H9 (cell line): ENCODE data around the gene LIPA. TPM values are rescaled to one million over a fixed set of nuclear protein-coding genes. Genes with fewer than 3 reads are reported as not detected.

Experiments
- DNase-seq: peaks from one replicate; pipeline ENCODE4 v3.0.0-alpha.2; 2017
- H2AFZ ChIP-seq: one replicate; pipeline ENCODE4 v1.6.1; 2013; ENCODE audit warnings: mild to moderate bottlenecking, low read length, control low read depth, moderate library complexity
- H2AK5ac ChIP-seq: 2 replicates; pipeline ENCODE4 v1.6.1; 2013; ENCODE audit warnings: low read length, control low read depth, mixed read lengths; ENCODE audit not compliant: insufficient read length
- H2BK120ac ChIP-seq: one replicate; pipeline ENCODE4 v1.6.1; 2013; ENCODE audit warnings: low read depth, mild to moderate bottlenecking, low read length, control low read depth, inconsistent platforms; ENCODE audit not compliant: poor library complexity, severe bottlenecking
- H2BK12ac ChIP-seq: 2 replicates; pipeline ENCODE4 v1.6.1; 2013; ENCODE audit warnings: low read length, control low read depth, mixed read lengths, low read depth; ENCODE audit not compliant: insufficient read length
- H2BK15ac ChIP-seq: 2 replicates; pipeline ENCODE4 v1.6.1; 2013; ENCODE audit warnings: low read depth, low read length, control low read depth
- H2BK20ac ChIP-seq: one replicate; pipeline ENCODE4 v1.6.1; 2013; ENCODE audit warnings: low read depth, mild to moderate bottlenecking, low read length, control low read depth, inconsistent platforms; ENCODE audit not compliant: poor library complexity, severe bottlenecking
- H2BK5ac ChIP-seq: 2 replicates; pipeline ENCODE4 v1.6.1; 2013; ENCODE audit warnings: low read length, control low read depth, mixed read lengths; ENCODE audit not compliant: insufficient read length
- H3K14ac ChIP-seq: 2 replicates; pipeline ENCODE4 v1.6.1; 2013; ENCODE audit warnings: low read length, control low read depth; ENCODE audit not compliant: insufficient read depth
- H3K18ac ChIP-seq: 2 replicates; pipeline ENCODE4 v1.6.1; 2013; ENCODE audit warnings: low read depth, mild to moderate bottlenecking, mixed read lengths, low read length, control low read depth; ENCODE audit not compliant: insufficient read length
- H3K23ac ChIP-seq: 2 replicates; pipeline ENCODE4 v1.6.1; 2013; ENCODE audit warnings: low read length, control low read depth, mixed read lengths, low read depth; ENCODE audit not compliant: insufficient read length
- H3K23me2 ChIP-seq: 2 replicates; pipeline ENCODE4 v1.6.1; 2013; ENCODE audit warnings: low read depth, mild to moderate bottlenecking, mixed read lengths, low read length, control low read depth; ENCODE audit not compliant: insufficient read length, poor library complexity, severe bottlenecking
- H3K27ac ChIP-seq: 2 replicates; pipeline ENCODE4 v1.5.1; 2013; ENCODE audit warnings: low read length, control low read depth, mixed read lengths, low read depth; ENCODE audit not compliant: insufficient read length
- H3K27me3 ChIP-seq: 2 replicates; pipeline ENCODE4 v1.6.1; 2013; ENCODE audit warnings: low read length, control low read depth, inconsistent platforms; ENCODE audit not compliant: insufficient read depth
- H3K4ac ChIP-seq: 2 replicates; pipeline ENCODE4 v1.6.1; 2013; ENCODE audit warnings: low read depth, mild to moderate bottlenecking, control low read depth, inconsistent platforms, low read length, moderate library complexity
- H3K4me1 ChIP-seq: 2 replicates; pipeline ENCODE4 v1.6.1; 2013; ENCODE audit warnings: low read length, control low read depth, inconsistent platforms; ENCODE audit not compliant: insufficient read depth
- H3K4me2 ChIP-seq: 2 replicates; pipeline ENCODE4 v1.6.1; 2013; ENCODE audit warnings: low read length, control low read depth, mixed read lengths; ENCODE audit not compliant: insufficient read length, insufficient read depth
- H3K56ac ChIP-seq: 2 replicates; pipeline ENCODE4 v1.6.1; 2013; ENCODE audit warnings: low read depth, mild to moderate bottlenecking, mixed read lengths, low read length, control low read depth; ENCODE audit not compliant: insufficient read length
- H3K79me1 ChIP-seq: 2 replicates; pipeline ENCODE4 v1.6.1; 2013; ENCODE audit warnings: low read depth, mild to moderate bottlenecking, moderate library complexity, low read length, control low read depth, inconsistent platforms; ENCODE audit not compliant: insufficient read depth, poor library complexity, severe bottlenecking
- H3K79me2 ChIP-seq: 2 replicates; pipeline ENCODE4 v1.6.1; 2013; ENCODE audit warnings: low read length, control low read depth, inconsistent platforms; ENCODE audit not compliant: insufficient read depth
- H3K9ac ChIP-seq: 2 replicates; pipeline ENCODE4 v1.6.1; 2013; ENCODE audit warnings: low read length, control low read depth, mixed read lengths; ENCODE audit not compliant: insufficient read length; ENCODE audit errors: extremely low read depth
- H3K9me3 ChIP-seq: one replicate; pipeline ENCODE4 v1.6.1; 2013; ENCODE audit warnings: low read depth, low read length, inconsistent platforms; ENCODE audit not compliant: control insufficient read depth
- H3T11ph ChIP-seq: one replicate; pipeline ENCODE4 v1.6.1; 2013; ENCODE audit warnings: mild to moderate bottlenecking, low read length, control low read depth, inconsistent platforms
- H4K20me1 ChIP-seq: one replicate; pipeline ENCODE4 v1.6.1; 2013; ENCODE audit not compliant: control insufficient read depth, insufficient read length, insufficient read depth
- H4K5ac ChIP-seq: 2 replicates; pipeline ENCODE4 v1.6.1; 2013; ENCODE audit warnings: low read depth, mild to moderate bottlenecking, mixed read lengths, low read length, control low read depth; ENCODE audit not compliant: insufficient read length
- H4K8ac ChIP-seq: replicated peaks from 2 replicates; pipeline ENCODE4 v1.6.1; 2013; ENCODE audit warnings: low read length, control low read depth, mixed read lengths, low read depth; ENCODE audit not compliant: insufficient read length
- H4K91ac ChIP-seq: 2 replicates; pipeline ENCODE4 v1.6.1; 2013; ENCODE audit warnings: low read depth, mild to moderate bottlenecking, moderate library complexity, mixed read lengths, low read length, control low read depth; ENCODE audit not compliant: insufficient read length
- H3K27ac Mint-ChIP-seq, 3 experiments: 2 replicates in 2 of 3; 3 replicates in 1 of 3; pipeline ENCODE4 v1.8.0; 2020 to 2021; ENCODE audit warnings: mixed read lengths in 3 of 3, mild to moderate bottlenecking in 1 of 3, moderate library complexity in 1 of 3
- H3K27me3 Mint-ChIP-seq: 2 replicates; pipeline ENCODE4 v1.8.0; 2021; ENCODE audit warnings: low read depth, mild to moderate bottlenecking, moderate library complexity, mixed read lengths
- H3K36me3 Mint-ChIP-seq, 3 experiments: 2 replicates in 2 of 3; 3 replicates in 1 of 3; pipeline ENCODE4 v1.8.0; 2020 to 2021; ENCODE audit warnings: low read depth in 3 of 3, mixed read lengths in 3 of 3; ENCODE audit not compliant: insufficient read depth in 1 of 3
- H3K4me1 Mint-ChIP-seq, 2 experiments: 2 replicates each; pipeline ENCODE4 v1.8.0; 2020; ENCODE audit warnings: mixed read lengths in 2 of 2
- H3K4me3 Mint-ChIP-seq, 2 experiments: 2 replicates in 1 of 2; 3 replicates in 1 of 2; pipeline ENCODE4 v1.8.0; 2020 to 2021; ENCODE audit warnings: mild to moderate bottlenecking in 2 of 2, mixed read lengths in 2 of 2, moderate library complexity in 1 of 2
- H3K9me3 Mint-ChIP-seq, 2 experiments: 2 replicates in 1 of 2; 3 replicates in 1 of 2; pipeline ENCODE4 v1.8.0; 2020; ENCODE audit warnings: mild to moderate bottlenecking in 2 of 2, mixed read lengths in 2 of 2, moderate library complexity in 1 of 2
- CTCF ChIP-seq: fragments of 200-600 bp; sonication (generic); conservative IDR thresholded peaks from 3 replicates; pipeline ENCODE4 v1.8.0; 2021; ENCODE audit warnings: antibody characterized with exemption, mild to moderate bottlenecking
- WGBS: extraction: QIAGEN DNeasy Blood & Tissue Kit; methylation state at CpG from one replicate; pipeline ENCODE4 v1.1.7; 2013; ENCODE audit warnings: missing lambda C conversion rate, low lambda C conversion rate, mixed read lengths; ENCODE audit not compliant: insufficient read length; ENCODE audit errors: extremely low coverage; 5-methylcytosine and 5-hydroxymethylcytosine counted together
- total RNA-seq: library from RNA; stranded (reverse); gene quantifications from 2 replicates; pipeline ENCODE4 v1.2.1, GENCODE V29; 2021

LIPA gene
- total RNA-seq, 1 experiment from 2014 or later: 20.9 TPM

DNA sequence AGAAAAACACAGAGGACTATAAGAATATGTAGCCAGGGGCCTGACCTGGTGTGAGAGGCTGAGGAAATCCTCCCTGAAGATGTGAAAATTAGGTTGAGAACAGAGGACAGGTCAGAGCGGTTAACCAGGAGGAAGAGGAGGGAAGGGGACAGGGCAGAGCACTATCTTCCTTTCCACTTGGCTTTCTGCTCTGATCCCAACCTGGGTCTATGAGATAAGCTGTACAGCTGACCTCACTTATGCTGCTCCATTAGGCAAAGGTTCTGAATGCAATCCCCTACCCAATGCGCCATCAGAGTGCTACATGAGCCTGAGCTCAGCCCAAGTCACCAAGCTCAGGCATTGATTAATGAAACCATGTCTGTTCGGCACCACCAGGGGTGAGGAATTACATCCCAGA, 10.5 kb downstream of the LIPA start:
- Histone ChIP-seq H4K20me1 (no peaks in the 10 kb centered on the region), H2AFZ (no peak overlapping the region), H2BK120ac (no peak overlapping the region), H3K56ac (no peak overlapping the region), H3K27me3 (no peaks in the 10 kb centered on the region), H2BK20ac (no peak overlapping the region), H3K14ac (no peak overlapping the region), H3K4me2 (no peak overlapping the region), H3K79me1 (no peaks in the 10 kb centered on the region), H4K5ac (no peak overlapping the region), H3K18ac (no peak overlapping the region), H2AK5ac (no peak overlapping the region), H2BK15ac (no peak overlapping the region), H3K4me1 (peaks cover 13% of the 10 kb centered on the region), H2BK5ac (no peak overlapping the region), H3K79me2 (no peaks in the 10 kb centered on the region), H4K8ac (no peak overlapping the region), H3K9ac (no peak overlapping the region), H3K4ac (no peak overlapping the region), H4K91ac (no peak overlapping the region), H3T11ph (no peak overlapping the region), H3K9me3 (no peaks in the 10 kb centered on the region), H3K27ac (no peak overlapping the region), H3K23me2 (no peaks in the 10 kb centered on the region), H3K23ac (no peak overlapping the region), H2BK12ac (no peak overlapping the region)
- Mint-ChIP-seq H3K9me3 (no peaks in the 10 kb centered on the region; a peak in 1 of 5 replicates), H3K4me3 (no peak overlapping the region), H3K27me3 (no peaks in the 10 kb centered on the region), H3K27ac (no peak overlapping the region), H3K4me1 (peaks cover 40 to 47% of the 10 kb centered on the region in 2 experiments), H3K36me3 (peaks cover 0 to 4% (median 0%) of the 10 kb centered on the region in 3 experiments; a peak in 2 of 7 replicates)
- no CpG with 5 or more reads among the region's 3 CpGs for WGBS
- no peak for DNase-seq
- no peak for TF ChIP-seq CTCF
